Upper lobe of left lung (tissue), 4 donors: ENCODE results near the gene CENPF.

ENCODE experiments used
- CTCF ChIP-seq, 6 experiments: fragments of 450-650 bp in 4 of 6; fragments of 200-600 bp in 2 of 6; sonication (generic) in 2 of 6; IDR thresholded peaks; one replicate each; pipeline ENCODE4 v1.5.1; 2016 to 2019; ENCODE audit warnings: antibody characterized with exemption in 6 of 6
- EP300 ChIP-seq, 4 donors: sonication (generic); formaldehyde crosslinking; IDR thresholded peaks; one replicate each; pipeline ENCODE4 v1.5.1; 2017; ENCODE audit warnings: antibody characterized with exemption in 4 of 4, control low read depth in 2 of 4
- POLR2AphosphoS5 ChIP-seq, 2 donors: sonication (generic); formaldehyde crosslinking; IDR thresholded peaks; one replicate each; pipeline ENCODE4 v1.5.1; 2017; ENCODE audit warnings: antibody characterized with exemption in 2 of 2

GRCh38 chr1:214658175-214658574, 55.2 kb downstream of the CENPF start:
- TF ChIP-seq CTCF (IDR thresholded peaks at IDR 0.05) = no peak
- TF ChIP-seq POLR2AphosphoS5 (IDR thresholded peaks at IDR 0.05) = no peak
- TF ChIP-seq EP300 (IDR thresholded peaks at IDR 0.05) = no peak
